ENCODE measurements around the gene ZNF217. TPM values are rescaled to one million over a fixed set of nuclear protein-coding genes. Genes with fewer than 3 reads are reported as not detected.
"Not testable (repeated sequence)": the region's sequence is repeated elsewhere in the genome, so short reads cannot be mapped to it uniquely, and the experiment has no call there.

The ZNF217 gene
- total RNA-seq, 4 donors from 2014 or later, result 37.8 to 67.6 (median 50.5) TPM

DNA sequence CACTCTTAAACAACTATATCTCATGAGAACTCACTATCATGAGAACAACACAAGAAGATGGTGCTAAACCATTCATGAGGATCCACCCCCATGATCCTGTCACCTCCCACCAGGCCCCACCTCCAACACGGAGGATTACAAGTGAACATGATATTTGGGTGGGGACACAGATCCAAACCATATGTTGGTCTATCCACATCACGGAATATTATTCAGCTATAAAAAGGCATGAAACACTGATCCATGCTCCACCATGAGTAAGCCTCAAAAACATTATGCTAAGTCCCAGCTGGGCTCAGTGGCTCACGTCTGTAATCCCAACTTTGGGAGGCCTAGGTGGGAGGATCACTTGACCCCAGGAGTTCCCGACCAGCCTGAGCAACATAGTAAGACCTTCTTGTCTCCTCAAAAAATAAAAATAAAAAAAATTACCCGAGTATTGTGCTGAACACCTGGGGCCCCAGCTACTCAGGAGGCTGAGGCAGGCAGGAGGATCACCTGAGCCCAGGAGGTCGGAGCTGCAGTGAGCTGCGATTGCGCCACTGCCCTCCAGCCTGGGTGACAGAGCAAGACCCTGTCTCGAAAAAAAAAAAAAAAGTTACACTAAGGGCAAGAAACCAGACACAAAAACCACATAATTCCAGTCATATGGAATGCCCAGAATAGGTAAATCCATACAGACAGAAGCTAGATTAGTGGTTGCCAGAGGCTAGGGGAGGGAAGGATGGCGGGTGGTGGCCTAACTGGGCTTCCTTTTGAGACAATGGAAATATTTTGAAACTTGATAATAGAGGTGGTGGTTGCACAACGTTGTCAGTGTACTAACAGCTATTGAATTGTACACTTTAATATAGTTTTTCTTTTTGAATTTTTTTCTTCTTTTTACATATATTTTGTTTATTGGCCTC lies 43.1 kb downstream of the ZNF217 start:
- no peak for TF ChIP-seq CTCF (IDR thresholded peaks at IDR 0.05)
- TF ChIP-seq POLR2A (IDR thresholded peaks at IDR 0.05), result no peak
- intact Hi-C loops (cut with DNase I; ENCODE audit: low total_unique reads), result no loop called here
- no peak for DNase-seq (ENCODE audit: low spot score in 2 of 2)
- no peak overlapping the region for H3K4me3 ChIP-seq (ENCODE audit: low read depth, poor library complexity, severe bottlenecking)
- WGBS, 2 donors, result 75 to 76% methylated on average over 11 of the region's 11 CpGs

DNA sequence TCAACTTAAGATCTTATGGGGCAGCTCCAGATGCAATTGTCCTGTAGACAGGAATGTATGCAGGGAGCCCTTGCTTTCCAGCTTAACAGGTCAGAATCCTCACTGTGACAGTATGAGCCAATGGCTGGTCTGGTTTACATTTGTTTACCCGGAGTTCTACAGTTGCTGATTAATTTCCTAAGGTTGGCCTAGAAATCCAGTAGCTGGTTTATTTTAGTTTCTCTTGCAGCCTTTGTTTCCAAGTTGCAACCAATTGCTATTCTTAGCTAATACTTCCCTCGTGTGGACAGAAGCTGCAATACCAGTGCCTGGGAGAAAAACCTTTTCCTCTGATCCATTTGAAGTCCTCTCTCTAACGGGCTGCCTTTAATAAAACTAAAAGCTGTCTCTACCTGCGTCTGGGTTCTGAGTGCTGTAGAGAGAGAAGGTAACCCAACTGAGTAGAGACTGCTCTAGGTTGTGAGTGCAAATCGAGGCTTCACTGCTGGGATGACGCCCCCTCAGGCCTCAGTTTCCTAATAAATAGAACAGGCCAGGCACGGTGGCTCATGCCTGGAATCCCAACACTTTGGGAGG lies 45.9 kb downstream of the ZNF217 start:
- WGBS, 2 donors, result 33 to 38% methylated on average over 7 of the region's 7 CpGs

GRCh38 chr20:53539516-53539915 lies 54.1 kb downstream of the ZNF217 start:
- TF ChIP-seq POLR2A (IDR thresholded peaks at IDR 0.05) (no peak), CTCF (IDR thresholded peaks at IDR 0.05) (no peak)
- no peak overlapping the region for H3K4me3 ChIP-seq (ENCODE audit: low read depth, poor library complexity, severe bottlenecking)
- DNase-seq (ENCODE audit: low spot score in 2 of 2), result no peak
- intact Hi-C loops (cut with DNase I; ENCODE audit: low total_unique reads), result no loop called here
- WGBS, 2 donors, result 50 to 64% methylated on average over 4 of the region's 4 CpGs

More for the DNA sequence above, 45.9 kb downstream of the ZNF217 start:
- intact Hi-C loops (cut with DNase I; ENCODE audit: low total_unique reads), result no loop called here
- H3K4me3 ChIP-seq (ENCODE audit: low read depth, poor library complexity, severe bottlenecking), result no peak overlapping the region
- TF ChIP-seq CTCF (IDR thresholded peaks at IDR 0.05), result no peak
- no peak for TF ChIP-seq POLR2A (IDR thresholded peaks at IDR 0.05)
- DNase-seq (ENCODE audit: low spot score in 2 of 2), result peak in 1 of 2 donors; percentile 24

GRCh38 chr20:53536382-53536781 lies 57.3 kb downstream of the ZNF217 start:
- DNase-seq (ENCODE audit: low spot score in 2 of 2); H3K4me3 ChIP-seq (ENCODE audit: low read depth, poor library complexity, severe bottlenecking); intact Hi-C loops (cut with DNase I; ENCODE audit: low total_unique reads): not testable (repeated sequence)
- 79 to 94% methylated on average over 3 of the region's 3 CpGs for WGBS, 2 donors

DNA sequence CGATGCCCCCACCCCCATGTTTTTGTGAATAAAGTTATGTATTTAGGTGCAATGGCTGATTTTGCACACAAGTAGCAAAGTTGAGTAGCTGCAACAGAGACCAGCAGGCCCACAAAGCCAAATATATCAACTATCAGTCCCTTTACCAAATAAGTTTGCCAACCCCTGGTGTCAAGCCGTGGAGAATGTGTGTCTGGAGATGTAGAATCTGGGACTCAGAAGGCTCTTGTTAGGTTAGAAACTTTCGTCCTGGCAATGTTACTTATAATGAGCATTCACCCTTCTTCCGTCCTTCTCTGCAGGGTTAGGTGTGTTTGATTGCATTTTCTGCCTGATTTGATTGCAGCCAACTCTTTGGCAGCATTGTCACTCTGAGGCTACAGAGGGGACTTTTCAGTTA lies 57.8 kb downstream of the ZNF217 start:
- intact Hi-C loops (cut with DNase I; ENCODE audit: low total_unique reads), result no loop called here
- WGBS, 2 donors, result 82 to 91% methylated on average over 4 of the region's 4 CpGs
- TF ChIP-seq POLR2A (IDR thresholded peaks at IDR 0.05) (no peak), CTCF (IDR thresholded peaks at IDR 0.05) (no peak)
- no peak overlapping the region for H3K4me3 ChIP-seq (ENCODE audit: low read depth, poor library complexity, severe bottlenecking)
- DNase-seq (ENCODE audit: low spot score in 2 of 2), result no peak

DNA sequence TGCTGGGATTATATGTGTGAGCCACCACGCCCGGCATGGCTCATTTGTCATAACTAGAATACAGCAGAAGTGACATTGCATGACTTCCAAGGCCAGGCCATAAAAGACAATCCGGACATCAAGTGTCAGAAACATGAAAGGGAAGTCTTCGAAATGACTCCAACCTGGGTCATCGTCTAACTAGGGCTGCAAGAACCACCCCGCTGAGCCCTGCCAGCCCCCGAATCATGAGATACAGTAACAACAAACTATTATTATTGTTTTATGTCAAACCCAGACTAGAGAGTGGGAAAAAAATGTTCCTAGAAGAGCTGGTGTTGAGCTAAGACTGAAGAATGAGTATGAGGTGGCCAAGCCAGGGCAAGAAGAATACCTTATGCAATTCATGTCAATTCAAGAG lies 59.6 kb downstream of the ZNF217 start:
- intact Hi-C loops (cut with DNase I; ENCODE audit: low total_unique reads), result no loop called here
- 80 to 84% methylated on average over 7 of the region's 7 CpGs for WGBS, 2 donors
- TF ChIP-seq POLR2A (IDR thresholded peaks at IDR 0.05), result no peak
- no peak for TF ChIP-seq CTCF (IDR thresholded peaks at IDR 0.05)

More for the DNA sequence above, 59.6 kb downstream of the ZNF217 start:
- no peak overlapping the region for H3K4me3 ChIP-seq (ENCODE audit: low read depth, poor library complexity, severe bottlenecking)
- no peak for DNase-seq (ENCODE audit: low spot score in 2 of 2)
